NCI-H1694 (cell line): Measurements from ENCODE around the gene GHRHR.

Source experiments
- DNase-seq: peaks from one replicate; lab custom pipeline; 2025; lab: John Stamatoyannopoulos, UW

The GHRHR gene

DNA sequence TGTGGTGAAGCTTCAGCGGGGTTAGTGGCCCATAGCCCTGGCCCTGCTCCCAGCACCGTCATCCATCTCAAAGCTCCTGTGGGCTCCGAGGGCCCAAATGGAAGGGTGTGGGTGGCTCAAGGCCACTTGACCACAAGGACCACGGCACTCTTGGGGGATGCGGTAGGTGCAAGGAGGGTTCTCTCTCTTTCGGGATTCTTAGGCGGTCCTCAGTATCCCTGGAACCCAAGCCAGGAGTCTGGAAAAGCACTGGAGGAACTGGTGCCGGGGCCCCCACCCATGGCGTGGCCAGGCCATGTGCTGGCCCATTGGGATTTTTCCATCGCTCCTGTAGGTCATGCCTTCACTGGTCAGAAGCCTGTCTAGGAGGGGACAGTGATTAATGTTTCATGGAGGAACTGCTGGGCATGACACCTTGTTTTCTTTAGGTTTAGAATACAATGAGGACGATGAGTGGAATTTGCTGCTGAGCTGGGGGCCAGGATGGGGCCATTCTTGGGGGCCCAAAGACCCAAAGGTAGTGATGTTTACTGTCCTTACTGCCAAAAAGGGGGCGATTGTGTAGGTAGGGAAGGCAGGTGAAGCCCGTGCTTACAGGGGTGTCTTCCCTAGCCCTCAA, 35.4 kb upstream of the GHRHR start:
- no peak for DNase-seq

DNA sequence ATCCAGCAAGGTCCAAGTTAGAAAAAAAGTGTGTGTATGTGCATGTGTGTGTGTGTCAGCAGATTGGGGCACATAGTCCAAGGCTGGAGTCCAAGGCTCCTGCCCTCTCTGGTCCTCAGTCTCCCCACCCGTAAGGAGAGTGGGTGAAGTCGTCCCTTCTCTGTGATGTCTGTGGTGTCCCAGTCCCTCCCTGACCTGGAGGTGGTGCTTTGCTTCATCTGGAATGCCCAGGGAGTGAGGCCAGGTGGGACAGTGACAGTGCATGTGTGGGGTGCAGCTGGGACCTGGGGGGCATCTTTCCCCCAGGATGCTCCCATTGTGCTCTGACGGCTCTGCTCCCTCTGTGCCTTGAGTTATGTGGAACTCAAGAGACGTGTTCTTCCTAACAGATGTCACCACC, 34.1 kb upstream of the GHRHR start:
- no peak for DNase-seq

DNA sequence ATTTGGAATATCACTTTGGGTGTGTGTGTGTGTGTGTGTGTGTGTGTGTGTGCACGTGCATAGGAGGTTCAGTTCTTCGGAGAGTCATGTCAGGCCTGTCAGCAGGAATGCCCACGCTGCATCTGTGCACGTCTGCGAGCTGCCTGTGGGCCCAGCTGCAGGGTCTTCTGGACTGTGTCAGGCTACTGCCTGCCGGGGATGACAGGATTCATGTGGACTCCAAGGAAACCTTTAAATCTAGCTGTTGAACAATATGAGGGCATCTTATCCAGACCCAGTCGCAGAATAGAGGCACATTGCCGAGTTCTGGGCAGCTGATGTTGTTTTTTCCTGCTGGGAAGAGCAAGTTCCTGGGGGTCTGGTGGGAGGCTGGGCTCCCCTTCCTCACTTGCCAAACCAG, 33.1 kb upstream of the GHRHR start:
- no peak for DNase-seq

DNA sequence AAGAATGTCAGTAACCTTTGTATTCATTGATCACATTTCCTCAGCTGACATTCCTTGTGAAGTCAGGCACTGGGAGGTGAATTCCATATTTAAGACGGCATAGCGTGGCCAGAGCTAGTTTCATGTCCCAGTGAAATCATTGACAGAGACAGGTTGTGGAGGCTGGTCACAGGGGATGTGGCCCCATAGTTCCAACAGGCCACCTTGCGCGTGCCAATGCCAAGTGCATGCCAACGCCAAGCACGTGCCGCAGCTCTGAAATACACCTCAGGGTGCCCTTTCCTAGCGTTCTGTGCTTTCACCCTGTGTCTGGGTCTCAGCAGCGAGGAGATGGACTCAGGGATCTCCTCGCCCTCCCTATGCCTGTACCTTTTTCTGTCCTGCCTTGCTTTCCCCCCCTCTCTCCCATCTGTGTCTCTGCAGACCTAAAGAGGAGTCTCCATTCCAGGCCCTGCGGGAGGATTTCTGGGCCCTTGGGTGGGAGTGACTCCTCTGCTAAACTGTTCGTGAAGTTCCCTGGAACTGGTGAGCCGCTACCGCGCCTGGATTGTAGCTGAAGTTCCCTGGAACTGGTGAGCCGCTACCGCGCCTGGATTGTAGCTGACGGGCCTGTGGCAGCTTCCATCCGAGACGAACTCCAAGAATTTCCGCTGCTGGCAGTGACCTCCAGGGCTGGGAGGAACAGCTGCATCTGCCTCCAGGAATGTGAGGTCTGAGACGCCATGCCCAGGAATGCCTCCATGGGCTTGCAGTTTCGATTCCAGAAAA, 32.4 kb upstream of the GHRHR start:
- DNase-seq = no peak

DNA sequence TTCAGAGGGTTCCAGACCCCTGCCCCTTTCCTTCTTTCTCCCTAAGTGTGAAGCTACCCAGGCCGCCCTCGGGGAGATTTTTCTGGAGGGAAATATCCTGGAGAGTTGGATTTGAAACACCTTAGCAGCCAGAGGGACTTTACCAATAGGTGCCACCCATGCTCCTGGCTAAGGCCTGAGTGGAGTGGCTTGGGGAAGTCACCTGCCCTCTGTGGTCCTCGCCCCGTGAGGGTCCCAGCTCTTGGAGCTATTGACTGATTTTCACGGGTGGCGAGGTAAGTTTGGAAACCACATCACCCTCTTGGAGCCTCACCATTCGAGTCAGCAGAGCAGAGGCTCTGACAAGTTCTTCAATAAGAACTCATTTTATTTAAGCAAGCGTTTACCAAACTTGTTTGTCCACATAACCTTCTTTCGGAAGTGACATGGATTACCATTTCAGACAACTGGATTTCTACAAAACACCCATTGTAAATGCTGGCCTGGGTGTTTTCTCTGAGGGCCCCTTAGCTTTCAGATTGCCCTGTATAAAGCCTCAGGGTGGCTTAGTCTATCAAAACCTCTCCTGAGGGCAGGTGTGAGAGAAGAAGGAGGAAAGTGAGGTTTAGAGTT, 31.7 kb upstream of the GHRHR start:
- no peak for DNase-seq

DNA sequence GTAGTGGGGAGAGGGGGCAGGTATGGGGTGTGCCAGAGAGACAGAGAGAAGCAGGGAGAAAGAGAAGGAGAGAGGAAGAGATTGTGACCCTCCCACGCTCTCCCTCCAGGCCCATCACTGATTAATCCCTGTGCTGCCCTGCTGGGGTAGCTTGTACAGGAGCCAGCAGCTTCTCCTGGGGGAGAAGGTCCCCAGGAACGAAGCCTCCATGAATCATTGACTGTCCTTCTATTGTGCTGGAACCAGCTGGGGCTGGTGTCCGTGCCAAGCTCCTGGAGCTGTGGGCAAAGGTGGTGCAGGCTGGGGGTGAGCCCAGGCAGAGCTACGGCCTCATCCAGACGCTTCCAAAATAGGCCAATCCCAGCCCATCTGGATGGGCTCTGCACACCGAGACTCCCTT, 31.2 kb upstream of the GHRHR start:
- no peak for DNase-seq

DNA sequence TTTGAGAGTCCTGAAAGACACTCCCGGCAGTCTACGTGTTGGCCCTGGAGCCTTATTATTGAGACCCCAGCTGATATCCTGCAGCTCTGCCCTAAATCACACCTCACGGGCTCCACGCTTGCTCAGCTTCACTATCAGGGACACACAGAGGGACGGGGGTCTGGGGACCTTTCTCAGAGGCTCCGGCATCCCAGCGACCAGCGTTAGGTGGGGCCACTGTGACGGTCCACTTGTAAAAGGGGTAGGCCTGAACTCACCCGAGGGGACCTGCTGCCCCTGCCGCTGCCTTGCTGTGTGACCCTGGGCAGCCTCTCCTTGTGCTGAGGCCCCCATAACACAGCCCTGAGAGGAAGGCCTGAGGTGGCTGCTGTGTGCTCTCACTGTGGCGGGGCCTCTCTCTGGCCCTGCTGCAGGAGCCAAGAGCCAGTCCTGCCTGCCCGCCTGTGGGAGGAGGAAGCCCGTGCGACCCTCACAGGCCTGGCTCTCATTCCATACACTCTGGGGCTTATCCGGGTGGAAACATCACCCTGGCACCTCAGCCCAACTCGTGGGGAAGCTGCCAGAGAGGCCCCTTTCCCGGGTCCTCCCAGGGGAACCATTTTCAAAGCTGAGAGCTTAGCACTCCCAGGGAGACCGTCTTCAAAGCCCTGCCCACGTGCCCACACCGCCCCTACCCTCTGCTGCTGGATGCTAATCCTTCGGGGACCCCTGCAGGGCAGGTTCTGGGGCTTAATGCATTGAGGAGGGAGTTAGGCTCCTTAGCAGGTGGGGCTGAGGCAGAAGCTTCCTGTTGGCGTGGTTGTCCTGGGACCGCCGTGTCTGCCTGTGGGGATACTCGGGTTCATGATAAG, 30.4 kb upstream of the GHRHR start:
- DNase-seq = no peak

DNA sequence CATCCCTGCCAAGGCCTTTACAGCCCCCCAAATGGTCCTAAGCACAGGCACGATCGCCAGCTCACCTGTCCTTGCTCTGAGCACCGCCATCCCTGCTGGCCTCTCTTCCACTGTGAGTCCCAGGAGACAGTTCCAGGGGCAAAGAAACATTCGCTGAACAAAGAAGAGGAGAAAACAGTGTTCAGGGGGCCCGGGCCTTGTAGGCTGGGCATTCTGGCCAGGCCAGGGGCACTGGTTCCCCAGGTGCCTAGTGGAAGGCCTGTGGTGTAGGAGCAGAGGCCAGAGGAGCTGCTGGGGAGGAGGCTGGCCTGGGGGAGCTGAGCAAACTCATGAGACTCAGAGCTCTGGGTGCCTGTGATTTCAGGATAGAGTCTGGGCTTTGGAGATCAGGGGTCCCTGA, 29.5 kb upstream of the GHRHR start:
- DNase-seq = no peak

DNA sequence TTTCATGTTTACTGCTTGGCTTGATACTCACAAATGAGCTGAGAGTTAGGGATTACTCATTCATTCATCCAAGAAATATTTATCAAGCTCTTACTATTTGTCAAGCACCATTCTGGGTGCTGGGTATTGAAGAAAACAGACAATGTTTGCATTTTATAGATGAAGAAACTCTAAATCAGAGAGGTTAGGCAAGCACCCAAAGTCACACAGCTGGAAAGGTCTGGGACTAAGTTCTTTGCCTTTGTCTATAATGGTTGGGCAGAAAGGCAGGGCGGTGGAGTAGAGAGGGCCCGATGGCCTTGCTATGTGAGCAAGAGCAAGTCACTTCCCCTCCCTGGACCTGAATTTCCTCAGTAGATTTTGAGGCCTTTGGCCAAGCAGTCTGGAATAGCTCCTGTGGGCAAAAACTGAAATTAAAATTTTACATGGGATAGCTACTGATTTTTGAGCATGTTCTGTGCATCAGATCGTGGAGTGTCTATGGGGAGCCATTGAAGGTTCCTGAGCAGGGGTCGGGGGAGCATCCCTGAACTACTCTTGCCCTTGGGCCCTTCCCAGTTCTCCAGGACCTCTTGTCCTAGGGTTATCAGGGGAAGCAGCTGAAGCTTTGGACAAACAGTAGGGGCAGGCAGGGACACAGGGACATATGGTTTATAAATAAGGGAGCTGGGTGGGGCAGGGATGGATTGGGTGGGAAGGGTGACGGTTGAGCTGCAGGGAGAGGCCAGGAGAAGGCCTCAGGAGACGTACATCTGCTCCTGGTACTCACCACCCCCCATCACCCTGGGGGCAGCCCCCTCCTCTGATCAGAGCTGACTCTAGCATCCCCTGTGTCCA, 28.8 kb upstream of the GHRHR start:
- no peak for DNase-seq

DNA sequence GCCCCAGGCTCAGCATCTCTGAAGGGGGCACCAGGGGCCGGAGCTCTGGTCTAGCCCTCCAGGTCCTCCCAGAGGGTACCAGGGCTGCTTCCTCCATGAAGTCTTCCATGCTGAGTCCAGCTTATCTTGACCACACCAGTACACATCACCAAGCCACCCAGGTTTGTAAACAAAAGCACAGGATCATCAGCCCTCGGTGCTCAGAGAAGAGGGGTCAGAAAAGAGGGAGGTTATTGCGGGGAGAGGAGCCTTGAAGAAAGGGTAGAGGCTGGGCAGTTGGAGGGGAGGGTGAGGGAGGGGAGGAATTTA, 28.2 kb upstream of the GHRHR start:
- no peak for DNase-seq

DNA sequence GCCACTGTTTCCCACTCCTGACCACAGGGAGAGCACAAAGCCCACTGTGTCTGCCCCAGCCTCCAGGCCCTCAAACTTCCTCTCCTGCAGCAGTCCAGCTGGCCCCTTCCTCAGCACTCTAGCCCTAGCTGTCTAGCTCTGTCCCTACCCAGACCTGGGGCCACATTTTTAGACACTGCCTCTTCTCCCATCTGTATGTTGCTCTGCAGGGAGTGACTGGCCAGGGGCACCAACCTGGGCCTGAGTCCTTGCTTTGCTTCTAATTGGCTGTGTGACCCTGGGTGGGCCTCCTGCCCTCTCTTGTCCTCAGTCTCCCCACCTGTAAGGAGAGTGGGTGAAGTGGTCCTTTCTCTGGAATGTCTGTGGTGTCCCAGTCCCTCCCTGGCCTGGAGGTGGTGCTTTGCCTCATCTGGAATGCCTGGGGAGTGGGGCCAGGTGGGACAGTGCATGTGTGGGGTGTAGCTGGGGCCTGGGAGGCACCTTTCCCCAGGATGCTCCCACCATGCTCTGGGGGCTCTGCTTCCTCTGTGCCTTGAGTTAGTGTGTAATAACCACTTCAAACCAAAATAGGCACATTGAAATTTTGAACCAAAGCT, 27.0 kb upstream of the GHRHR start:
- DNase-seq = no peak

DNA sequence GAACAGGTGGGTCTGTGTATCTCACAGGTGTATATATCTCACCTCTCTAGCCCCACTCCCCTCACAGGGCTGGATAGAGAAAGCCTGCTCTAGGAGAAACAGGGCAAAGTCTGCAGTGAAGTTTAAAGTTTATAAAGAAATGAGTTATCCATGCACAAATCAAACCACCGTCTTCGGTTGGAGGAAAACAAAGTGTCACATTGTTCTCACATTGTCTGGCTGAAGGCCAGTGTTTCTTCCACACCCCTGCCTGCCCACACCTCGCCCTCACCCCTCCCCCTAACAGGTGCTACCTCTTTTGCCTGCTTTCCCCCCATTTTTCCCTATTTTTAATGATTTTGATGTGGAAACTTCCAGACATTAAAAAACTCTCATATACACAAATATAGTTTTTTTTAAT, 26.3 kb upstream of the GHRHR start:
- DNase-seq = no peak

DNA sequence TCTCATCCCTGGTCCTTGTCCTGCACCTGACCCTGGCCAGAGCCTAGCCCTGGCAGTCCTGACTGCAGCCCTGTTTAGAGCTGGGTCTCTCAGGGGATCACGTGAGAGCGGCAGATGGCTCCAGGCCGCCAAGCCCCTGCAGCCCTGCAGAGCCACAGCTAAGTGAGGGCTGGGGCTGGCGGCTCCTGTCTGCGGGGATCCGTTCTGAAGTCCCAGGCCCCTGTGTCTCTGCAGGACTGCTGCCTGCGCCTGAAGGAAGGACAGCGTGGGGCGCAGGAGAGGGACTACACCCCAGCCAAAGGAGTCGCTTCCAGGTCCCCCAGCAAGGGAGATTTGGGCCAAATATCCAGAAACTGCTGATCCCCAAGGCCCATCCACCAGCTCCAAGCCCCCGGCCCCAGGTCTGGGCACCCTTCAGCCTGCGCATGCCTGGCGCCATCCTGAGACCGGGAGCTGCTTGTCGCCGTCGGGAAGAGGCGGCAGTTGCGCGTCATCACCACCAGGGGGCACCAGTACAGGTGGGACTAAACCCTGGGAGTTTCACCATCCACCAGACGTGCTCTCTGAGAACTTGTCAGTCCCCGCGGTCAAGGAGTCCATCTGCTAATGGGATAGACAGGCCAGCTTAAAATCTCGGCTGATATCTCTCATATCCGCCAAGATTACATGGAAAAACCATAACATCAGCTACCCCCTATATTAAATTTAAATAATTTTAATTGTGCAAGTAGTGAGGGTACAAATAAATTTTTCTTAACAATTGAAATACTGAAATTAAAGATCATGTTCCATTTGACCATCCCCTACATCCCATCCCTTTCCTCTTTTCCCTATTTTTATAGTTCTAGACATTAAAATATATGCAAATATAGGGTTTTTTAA, 25.1 kb upstream of the GHRHR start:
- DNase-seq = peak; percentile 88

DNA sequence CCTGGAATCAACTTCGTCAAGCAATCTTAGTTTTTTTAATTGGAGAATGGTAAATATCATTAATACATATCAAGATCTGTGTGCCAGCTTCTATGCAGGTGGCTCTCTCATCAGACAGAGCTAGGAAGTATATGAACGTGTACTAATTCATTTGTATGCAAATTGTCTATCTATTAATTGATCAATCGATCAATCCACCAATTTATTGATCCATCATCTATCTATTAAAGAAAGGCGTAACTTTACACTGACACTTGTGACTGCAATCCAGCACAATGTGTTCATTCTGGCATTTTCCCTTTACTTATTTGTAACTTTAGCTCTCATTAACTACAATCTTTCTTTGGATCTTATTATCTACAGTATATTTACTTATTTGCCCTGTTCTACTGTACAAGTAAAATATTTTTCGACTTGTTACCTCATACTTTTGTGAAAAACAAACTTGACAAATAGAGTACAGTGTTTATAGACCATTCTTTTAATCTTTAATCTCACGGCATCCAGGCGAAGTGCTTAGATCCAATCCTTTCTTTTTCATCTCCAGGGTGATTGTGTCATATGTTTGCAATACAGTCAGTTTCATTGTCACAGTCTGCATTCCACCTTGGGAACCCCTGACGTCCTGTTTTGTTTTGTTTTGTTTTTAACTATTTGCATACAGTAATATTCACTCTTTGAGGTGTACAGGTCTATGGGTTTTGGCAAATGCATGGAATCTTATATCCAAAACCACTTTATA, 22.0 kb upstream of the GHRHR start:
- no peak for DNase-seq

DNA sequence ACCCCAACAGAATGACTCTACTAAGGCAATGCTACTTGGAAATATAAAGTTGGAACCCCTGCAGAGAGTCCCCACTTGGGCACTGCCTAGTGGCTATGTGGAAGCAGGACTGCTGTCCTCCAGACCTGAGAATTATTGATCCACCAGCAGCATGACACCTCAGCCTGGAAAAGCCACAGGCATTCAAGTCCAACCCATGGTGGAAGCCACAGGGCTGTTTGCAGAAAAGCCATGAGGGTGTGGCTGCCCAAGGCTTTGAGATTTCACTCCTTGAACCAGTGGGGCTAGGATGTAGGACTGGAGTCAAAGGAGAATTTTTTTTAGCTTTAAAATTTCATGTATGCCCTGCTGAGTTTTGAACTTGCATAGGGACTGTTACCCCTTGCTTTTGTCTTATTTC, 13.6 kb upstream of the GHRHR start:
- no peak for DNase-seq

DNA sequence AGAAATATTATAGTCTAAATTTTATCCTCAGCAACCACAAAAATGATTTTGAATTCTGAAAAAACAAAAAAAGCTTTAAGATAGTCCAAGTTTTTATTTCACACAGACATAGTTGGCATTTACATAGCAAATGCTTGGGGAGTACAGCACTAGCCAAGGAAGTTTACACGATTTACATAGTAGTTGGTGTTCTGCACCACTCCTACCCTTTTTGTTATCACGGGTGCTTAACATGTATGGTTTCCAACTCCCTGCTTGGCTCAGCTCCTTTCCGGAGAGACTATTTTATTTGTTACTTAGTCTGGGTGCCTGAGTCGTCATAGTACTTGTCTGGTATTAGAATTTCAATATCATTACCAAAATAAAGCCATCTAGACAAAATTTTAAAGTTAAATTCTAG, 8.8 kb upstream of the GHRHR start:
- no peak for DNase-seq

DNA sequence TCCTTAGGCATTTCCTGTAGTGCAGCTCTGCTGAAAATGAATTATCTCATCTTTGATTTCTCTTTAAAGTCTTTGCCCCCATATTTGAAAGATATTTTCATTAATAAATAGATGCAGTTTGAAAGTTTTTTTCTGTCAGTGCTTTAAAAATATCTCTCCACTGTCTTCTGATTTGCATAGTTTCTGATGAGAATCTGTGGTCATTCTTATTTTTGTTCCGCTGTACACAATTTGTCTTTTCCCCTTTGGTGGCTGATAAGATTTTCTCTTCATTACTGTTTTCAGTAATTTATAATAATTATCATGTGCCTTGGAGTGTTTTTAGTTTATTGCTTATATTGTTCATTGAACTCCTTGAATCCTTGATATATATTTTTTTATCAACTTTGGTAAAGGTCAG, 7.0 kb upstream of the GHRHR start:
- no peak for DNase-seq

DNA sequence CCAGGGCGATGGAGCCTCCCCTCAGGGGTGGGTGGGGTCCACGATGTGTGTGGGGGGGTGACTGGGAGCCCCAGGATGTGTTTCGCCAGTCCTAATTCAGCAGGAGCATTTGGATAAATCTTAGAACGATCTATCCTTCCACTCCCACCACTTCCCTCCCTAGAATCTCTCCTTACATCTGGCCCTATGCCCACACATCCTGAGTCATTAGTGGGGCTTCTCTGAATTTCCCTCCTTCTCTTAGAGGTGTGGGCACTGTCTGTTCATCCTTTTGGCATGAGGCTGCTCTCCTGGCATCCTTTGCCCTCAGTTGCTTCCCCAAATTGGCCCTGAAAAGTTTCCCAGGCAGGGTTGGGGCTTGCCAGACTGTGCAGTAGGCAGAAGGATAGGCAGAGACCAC, 1.6 kb downstream of the GHRHR start:
- DNase-seq = no peak

DNA sequence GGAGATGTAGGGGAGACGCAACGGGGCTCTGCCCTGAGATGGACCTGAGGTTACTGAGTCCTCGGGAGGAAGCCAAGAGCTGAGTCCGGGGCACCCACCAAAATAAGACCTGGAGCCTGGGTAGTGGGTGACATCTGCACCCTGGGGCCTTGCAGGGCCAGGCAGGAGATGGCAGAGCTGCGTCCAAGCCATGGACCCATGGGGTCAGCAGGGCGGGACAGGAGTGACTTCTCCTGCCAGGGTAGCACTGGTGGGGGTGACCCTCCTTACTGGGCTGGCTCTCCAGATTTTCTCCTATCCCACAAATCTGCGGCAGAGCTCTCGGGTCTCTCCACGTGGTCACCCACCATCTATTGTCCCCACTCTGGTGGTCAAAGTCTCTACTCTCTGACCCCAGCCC, 2.1 kb downstream of the GHRHR start:
- DNase-seq = no peak

DNA sequence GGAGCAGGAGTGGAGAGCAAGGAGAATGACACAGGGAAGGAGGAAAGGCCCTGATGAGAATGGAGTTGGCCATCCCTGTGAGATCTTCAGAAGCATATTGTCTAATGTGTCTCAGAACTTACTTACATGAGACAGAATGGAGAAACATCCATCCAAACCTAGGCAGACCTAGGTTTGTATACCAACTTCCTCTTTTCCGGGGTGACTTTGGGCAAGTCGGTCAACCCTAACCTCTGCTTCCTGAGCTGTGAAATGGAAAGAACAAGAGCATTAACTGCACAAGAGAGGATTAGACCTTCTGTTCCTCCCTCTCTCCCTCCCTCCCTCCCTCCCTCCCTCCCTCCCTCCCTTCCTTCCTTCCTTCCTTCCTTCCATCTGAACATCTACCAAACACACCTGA, 4.5 kb downstream of the GHRHR start:
- no peak for DNase-seq
